Activated CD4-positive, alpha-beta T cell treated with anti-CD3 and anti-CD28 coated beads, Interleukin-2, amount 50 U/mL, for 16 hours (primary cell): Measurements from ENCODE around the gene C1orf198.
"Not testable (repeated sequence)": the region's sequence is repeated elsewhere in the genome, so short reads cannot be mapped to it uniquely, and the experiment has no call there.

ENCODE experiments used
- DNase-seq: peaks from one replicate; pipeline ENCODE4 v3.0.0-alpha.2; 2020

C1orf198 gene

GRCh38 chr1:230858918-230859729 is 9.2 kb downstream of the C1orf198 start:
- no peak for DNase-seq

GRCh38 chr1:230858236-230858820 is 10.0 kb downstream of the C1orf198 start:
- no peak for DNase-seq

GRCh38 chr1:230857822-230858221 is 10.5 kb downstream of the C1orf198 start:
- no peak for DNase-seq

- no peak for DNase-seq
Measured at GRCh38 chr1:230857077-230857476, 11.2 kb downstream of the C1orf198 start.

- no peak for DNase-seq
Measured at GRCh38 chr1:230855886-230856285, 12.4 kb downstream of the C1orf198 start.

- DNase-seq: no peak
Measured at GRCh38 chr1:230854423-230854822, 13.9 kb downstream of the C1orf198 start.

GRCh38 chr1:230853731-230854130 is 14.6 kb downstream of the C1orf198 start:
- no peak for DNase-seq

GRCh38 chr1:230852959-230853358 is 15.4 kb downstream of the C1orf198 start:
- DNase-seq: no peak

GRCh38 chr1:230851291-230851691 is 17.0 kb downstream of the C1orf198 start:
- DNase-seq: no peak

GRCh38 chr1:230850547-230850946 is 17.8 kb downstream of the C1orf198 start:
- no peak for DNase-seq

GRCh38 chr1:230849451-230850224 is 18.7 kb downstream of the C1orf198 start:
- no peak for DNase-seq

- DNase-seq: no peak
Measured at GRCh38 chr1:230848235-230848634, 20.1 kb downstream of the C1orf198 start.

GRCh38 chr1:230845184-230845583 is 23.1 kb downstream of the C1orf198 start:
- not testable (repeated sequence) for DNase-seq

GRCh38 chr1:230844561-230844960 is 23.8 kb downstream of the C1orf198 start:
- no peak for DNase-seq

GRCh38 chr1:230843503-230844309 is 24.6 kb downstream of the C1orf198 start:
- DNase-seq: no peak

GRCh38 chr1:230842801-230843200 is 25.5 kb downstream of the C1orf198 start:
- no peak for DNase-seq

- DNase-seq: no peak
Measured at GRCh38 chr1:230839173-230839572, 29.1 kb downstream of the C1orf198 start.

- no peak for DNase-seq
Measured at GRCh38 chr1:230836793-230837192, 31.5 kb downstream of the C1orf198 start.

- no peak for DNase-seq
Measured at GRCh38 chr1:230836347-230836746, 32.0 kb downstream of the C1orf198 start.

- DNase-seq: no peak
Measured at GRCh38 chr1:230834292-230834691, 34.0 kb downstream of the C1orf198 start.

GRCh38 chr1:230833511-230833910 is 34.8 kb downstream of the C1orf198 start:
- no peak for DNase-seq

- no peak for DNase-seq
Measured at GRCh38 chr1:230832476-230832875, 35.8 kb downstream of the C1orf198 start.

GRCh38 chr1:230831771-230832170 is 36.5 kb downstream of the C1orf198 start:
- no peak for DNase-seq
